CD14-positive monocyte (primary cell): Measurements from ENCODE around the gene CLCF1. TPM values are rescaled to one million over a fixed set of nuclear protein-coding genes. Genes with fewer than 3 reads are reported as not detected.

Experiments
- DNase-seq, 3 donors: peaks; one replicate each; pipeline ENCODE4 v3.0.0-alpha.2; 2011 to 2022
- H2AFZ ChIP-seq: 2 replicates; pipeline ENCODE4 v1.6.0; 2012; ENCODE audit warnings: mild to moderate bottlenecking, low read depth, low read length, inconsistent platforms; ENCODE audit not compliant: insufficient read depth, poor library complexity, severe bottlenecking
- H3K27ac ChIP-seq, 2 donors: 1 replicate in 1 of 2; 2 replicates in 1 of 2; pipeline ENCODE4 v1.5.1; 2012 to 2013; ENCODE audit warnings: low read length in 2 of 2, control low read depth in 1 of 2, inconsistent platforms in 1 of 2, low read depth in 1 of 2, mild to moderate bottlenecking in 1 of 2
- H3K27me3 ChIP-seq, 2 donors: one replicate each; pipeline versions ENCODE4 v1.6.0 to v1.6.1; 2011 to 2013; ENCODE audit warnings: low read length in 2 of 2; ENCODE audit not compliant: control insufficient read depth in 2 of 2, insufficient read depth in 2 of 2
- H3K36me3 ChIP-seq, 2 donors: replicated peaks in 1 of 2; 1 replicate in 1 of 2; 2 replicates in 1 of 2; pipeline versions ENCODE4 v1.5.1 to v1.6.1; 2012 to 2013; ENCODE audit warnings: low read length in 2 of 2, control low read depth in 1 of 2, inconsistent platforms in 1 of 2, mild to moderate bottlenecking in 1 of 2; ENCODE audit not compliant: insufficient read depth in 2 of 2, control insufficient read depth in 1 of 2
- H3K4me1 ChIP-seq, 2 donors: 1 replicate in 1 of 2; 2 replicates in 1 of 2; pipeline versions ENCODE4 v1.5.1 to v1.6.1; 2012 to 2013; ENCODE audit warnings: low read length in 2 of 2, control low read depth in 1 of 2, inconsistent platforms in 1 of 2, mild to moderate bottlenecking in 1 of 2, moderate library complexity in 1 of 2; ENCODE audit not compliant: insufficient read depth in 2 of 2, control insufficient read depth in 1 of 2
- H3K4me2 ChIP-seq: replicated peaks from 2 replicates; pipeline ENCODE3; 2012; ENCODE audit warnings: low read length, moderate library complexity, mild to moderate bottlenecking; ENCODE audit not compliant: poor library complexity, severe bottlenecking; ENCODE audit errors: extremely low read depth
- H3K4me3 ChIP-seq, 3 experiments: fragments of 200-600 bp in 1 of 3; sonication (generic) in 1 of 3; replicated peaks in 1 of 3; 1 replicate in 2 of 3; 2 replicates in 1 of 3; pipeline ENCODE4 v1.5.1; 2011 to 2013; ENCODE audit warnings: low read length in 3 of 3, mild to moderate bottlenecking in 3 of 3, control low read depth in 2 of 3, low read depth in 2 of 3, inconsistent platforms in 1 of 3, moderate library complexity in 1 of 3
- H3K79me2 ChIP-seq: 2 replicates; pipeline ENCODE4 v1.6.0; 2012; ENCODE audit warnings: mild to moderate bottlenecking, control low read depth, inconsistent platforms, low read length, moderate library complexity; ENCODE audit not compliant: insufficient read depth
- H3K9ac ChIP-seq: 2 replicates; pipeline ENCODE4 v1.6.0; 2017; ENCODE audit warnings: low read length, mild to moderate bottlenecking; ENCODE audit not compliant: insufficient read depth, poor library complexity, severe bottlenecking
- H3K9me3 ChIP-seq, 2 donors: replicated peaks in 1 of 2; 1 replicate in 1 of 2; 2 replicates in 1 of 2; pipeline versions ENCODE4 v1.5.1 to v1.6.1; 2012 to 2013; ENCODE audit warnings: low read length in 2 of 2, control low read depth in 1 of 2; ENCODE audit not compliant: control insufficient read depth in 1 of 2, insufficient read depth in 1 of 2
- H4K20me1 ChIP-seq: 2 replicates; pipeline ENCODE4 v1.6.0; 2012; ENCODE audit warnings: mild to moderate bottlenecking, low read length, control low read depth, moderate library complexity; ENCODE audit not compliant: insufficient read depth
- H3K27ac Mint-ChIP-seq, 7 donors: one replicate each; pipeline ENCODE4 v1.8.0; 2020; ENCODE audit warnings: mild to moderate bottlenecking in 7 of 7, mixed read lengths in 7 of 7, moderate library complexity in 6 of 7, inconsistent platforms in 2 of 7
- H3K27me3 Mint-ChIP-seq, 3 donors: one replicate each; pipeline ENCODE4 v1.8.0; 2021 to 2022; ENCODE audit warnings: low read depth in 3 of 3, mild to moderate bottlenecking in 3 of 3, mixed read lengths in 3 of 3, moderate library complexity in 3 of 3, inconsistent platforms in 1 of 3
- H3K36me3 Mint-ChIP-seq, 2 donors: one replicate each; pipeline ENCODE4 v1.8.0; 2020; ENCODE audit warnings: mixed read lengths in 2 of 2, inconsistent platforms in 1 of 2, mild to moderate bottlenecking in 1 of 2
- H3K4me1 Mint-ChIP-seq: one replicate; pipeline ENCODE4 v1.8.0; 2020; ENCODE audit warnings: mild to moderate bottlenecking, mixed read lengths
- H3K4me3 Mint-ChIP-seq, 2 donors: one replicate each; pipeline ENCODE4 v1.8.0; 2020; ENCODE audit warnings: mild to moderate bottlenecking in 2 of 2, mixed read lengths in 2 of 2, moderate library complexity in 1 of 2
- H3K9me3 Mint-ChIP-seq, 7 donors: one replicate each; pipeline ENCODE4 v1.8.0; 2020 to 2022; ENCODE audit warnings: mixed read lengths in 7 of 7, mild to moderate bottlenecking in 6 of 7, moderate library complexity in 6 of 7, inconsistent platforms in 2 of 7
- CTCF ChIP-seq: fragments of 200-600 bp; IDR thresholded peaks from one replicate; pipeline ENCODE4 v1.8.0; 2022; ENCODE audit warnings: antibody characterized with exemption, mild to moderate bottlenecking
- WGBS: methylation state at CpG from one replicate; pipeline ENCODE4 v1.1.5; 2013; ENCODE audit warnings: missing lambda C conversion rate; ENCODE audit not compliant: insufficient coverage; 5-methylcytosine and 5-hydroxymethylcytosine counted together
- intact Hi-C, 2 donors: fragments of 100-400 bp; cut with micrococcal nuclease; formaldehyde crosslinking; loops; one replicate each; pipeline versions ENCODE4 v1.15.0 to v1.15.1; 2023
- polyA plus RNA-seq, 3 donors: library from polyadenylated mRNA; depleted of rRNA in 1 of 3; unstranded in 2 of 3; stranded (reverse) in 1 of 3; fragments of 300-500 nt in 2 of 3; fragments of >200 nt in 1 of 3; fragmentation: Illumina TruSeq in 2 of 3; gene quantifications; 1 replicate in 2 of 3; 2 replicates in 1 of 3; pipeline ENCODE4 v1.2.3, GENCODE V29; 2012 to 2021

Gene CLCF1
- polyA plus RNA-seq, 3 donors: 0.44 to 14.8 (median 0.94) TPM

- intact Hi-C loops: loop anchor here (1.0 to 2.0 kb wide), 3 partner anchors 41 to 55 kb away; partner anchors contain the start of gene GRK2 (in 2 of the 2)
- Mint-ChIP-seq H3K4me3 (peak overlapping the region; percentile 93 to 99), H3K27ac (peak overlapping the region; percentile 68 to 97 (median 95)), H3K36me3 (no peaks in the 10 kb centered on the region), H3K4me1 (peaks cover 26% of the 10 kb centered on the region), H3K27me3 (peaks cover 4 to 17% (median 12%) of the 10 kb centered on the region in 3 donors), H3K9me3 (no peaks in the 10 kb centered on the region)
- H3K36me3 ChIP-seq: no peaks in the 10 kb centered on the region
- H3K4me2 ChIP-seq: peak overlapping the region; percentile 92
- no peaks in the 10 kb centered on the region for H3K9me3 ChIP-seq
- H3K4me1 ChIP-seq: peaks cover 28 to 33% of the 10 kb centered on the region in 2 donors
- H3K27me3 ChIP-seq: peaks cover 0 to 4% of the 10 kb centered on the region in 2 donors
- no peak for DNase-seq
- H3K27ac ChIP-seq: no peak overlapping the region
- H3K79me2 ChIP-seq: no peaks in the 10 kb centered on the region
- H3K4me3 ChIP-seq: peak overlapping the region; percentile 63 to 91 (median 85)
- peak overlapping the region; percentile 91 for H2AFZ ChIP-seq
- H4K20me1 ChIP-seq: no peaks in the 10 kb centered on the region
- 0% methylated on average over 48 of the region's 53 CpGs for WGBS
- TF ChIP-seq CTCF: no peak
- peak overlapping the region; percentile 60 for H3K9ac ChIP-seq
These were observed 55.4 kb downstream of the CLCF1 start for GRCh38 chr11:67317888-67318555.

GRCh38 chr11:67317205-67317887 is 56.1 kb downstream of the CLCF1 start:
- H3K27ac ChIP-seq: peak overlapping the region; percentile 61 to 67
- H3K4me1 ChIP-seq: peaks cover 34 to 40% of the 10 kb centered on the region in 2 donors
- Mint-ChIP-seq H3K27me3 (peaks cover 4 to 17% (median 12%) of the 10 kb centered on the region in 3 donors), H3K4me3 (peak overlapping the region; percentile 93 to 99), H3K36me3 (no peaks in the 10 kb centered on the region), H3K9me3 (no peaks in the 10 kb centered on the region), H3K27ac (peak overlapping the region; percentile 89 to 97 (median 95)), H3K4me1 (peaks cover 33% of the 10 kb centered on the region)
- no peaks in the 10 kb centered on the region for H4K20me1 ChIP-seq
- no peaks in the 10 kb centered on the region for H3K9me3 ChIP-seq
- intact Hi-C loops: loop anchor here (1.0 to 2.0 kb wide), 3 partner anchors 40 to 55 kb away; partner anchors contain the start of gene GRK2 (in 2 of the 2)
- TF ChIP-seq CTCF: peak; percentile 88
- no peaks in the 10 kb centered on the region for H3K79me2 ChIP-seq
- under 1% methylated on average over 55 of the region's 55 CpGs for WGBS
- peaks cover 0 to 4% of the 10 kb centered on the region in 2 donors for H3K27me3 ChIP-seq
- peak; percentile 92 to 98 (median 95) for DNase-seq
- no peaks in the 10 kb centered on the region for H3K36me3 ChIP-seq
- H2AFZ ChIP-seq: peak overlapping the region; percentile 91
- H3K9ac ChIP-seq: peak overlapping the region; percentile 60
- H3K4me3 ChIP-seq: peak overlapping the region; percentile 63 to 91 (median 85)
- peak overlapping the region; percentile 92 for H3K4me2 ChIP-seq
